ENCODE data around the gene DTNB. TPM values are rescaled to one million over a fixed set of nuclear protein-coding genes. Genes with fewer than 3 reads are reported as not detected.

DTNB gene
- total and polyA plus RNA-seq, 2 experiments from 2014 or later: 10.3 to 13.9 TPM

GRCh38 chr2:25566094-25566493 is 107.3 kb downstream of the DTNB start:
- no peak for DNase-seq (ENCODE audit: low spot score)
- Histone ChIP-seq H3K9me2 (replicated peaks; ENCODE audit: insufficient read depth) (no peaks in the 10 kb centered on the region), H3K4me2 (no peak overlapping the region), H3K27ac (no peak overlapping the region), H3K4me1 (ENCODE audit: insufficient read depth) (no peaks in the 10 kb centered on the region), H3K79me2 (no peaks in the 10 kb centered on the region), H3K36me3 (replicated peaks; ENCODE audit: insufficient read depth, low read depth) (no peaks in the 10 kb centered on the region), H3K9me3 (ENCODE audit: low read depth) (no peaks in the 10 kb centered on the region), H4K20me1 (ENCODE audit: insufficient read depth, poor library complexity, severe bottlenecking) (no peaks in the 10 kb centered on the region), H3K27me3 (no peaks in the 10 kb centered on the region), H2AFZ (no peak overlapping the region), H3K4me3 (no peak overlapping the region)
- WGBS (ENCODE audit: low lambda C conversion rate, missing lambda C conversion rate): 82% methylated on average over 6 of the region's 6 CpGs
- no peak for TF ChIP-seq CTCF (IDR thresholded peaks at IDR 0.05; ENCODE audit: poor library complexity)
- no peak for TF ChIP-seq EZH2phosphoT487 (IDR thresholded peaks at IDR 0.05; ENCODE audit: low read depth, severe bottlenecking, unreplicated experiment)
- no peak for TF ChIP-seq EZH2 (IDR thresholded peaks at IDR 0.05; ENCODE audit: borderline replicate concordance)

- Histone ChIP-seq H3K36me3 (replicated peaks; ENCODE audit: insufficient read depth, low read depth) (no peaks in the 10 kb centered on the region), H3K9me3 (ENCODE audit: low read depth) (no peaks in the 10 kb centered on the region), H3K4me2 (no peak overlapping the region), H3K79me2 (no peaks in the 10 kb centered on the region), H3K4me1 (ENCODE audit: insufficient read depth) (no peaks in the 10 kb centered on the region), H2AFZ (no peak overlapping the region), H4K20me1 (ENCODE audit: insufficient read depth, poor library complexity, severe bottlenecking) (no peaks in the 10 kb centered on the region), H3K4me3 (no peak overlapping the region), H3K9me2 (replicated peaks; ENCODE audit: insufficient read depth) (no peaks in the 10 kb centered on the region), H3K27ac (no peak overlapping the region), H3K27me3 (no peaks in the 10 kb centered on the region)
- 93% methylated on average over 5 of the region's 5 CpGs for WGBS (ENCODE audit: low lambda C conversion rate, missing lambda C conversion rate)
- no peak for TF ChIP-seq EZH2 (IDR thresholded peaks at IDR 0.05; ENCODE audit: borderline replicate concordance)
- no peak for TF ChIP-seq EZH2phosphoT487 (IDR thresholded peaks at IDR 0.05; ENCODE audit: low read depth, severe bottlenecking, unreplicated experiment)
- no peak for TF ChIP-seq CTCF (IDR thresholded peaks at IDR 0.05; ENCODE audit: poor library complexity)
- no peak for DNase-seq (ENCODE audit: low spot score)
Measured at GRCh38 chr2:25561136-25561850, 112.1 kb downstream of the DTNB start.

- DNase-seq (ENCODE audit: low spot score): no peak
- Histone ChIP-seq H3K4me1 (ENCODE audit: insufficient read depth) (no peaks in the 10 kb centered on the region), H2AFZ (no peak overlapping the region), H3K79me2 (no peaks in the 10 kb centered on the region), H3K27me3 (no peaks in the 10 kb centered on the region), H4K20me1 (ENCODE audit: insufficient read depth, poor library complexity, severe bottlenecking) (no peaks in the 10 kb centered on the region), H3K27ac (no peak overlapping the region), H3K9me2 (replicated peaks; ENCODE audit: insufficient read depth) (no peaks in the 10 kb centered on the region), H3K36me3 (replicated peaks; ENCODE audit: insufficient read depth, low read depth) (no peaks in the 10 kb centered on the region), H3K4me3 (no peak overlapping the region), H3K9me3 (ENCODE audit: low read depth) (no peaks in the 10 kb centered on the region), H3K4me2 (no peak overlapping the region)
- TF ChIP-seq CTCF (IDR thresholded peaks at IDR 0.05; ENCODE audit: poor library complexity) (no peak), EZH2 (IDR thresholded peaks at IDR 0.05; ENCODE audit: borderline replicate concordance) (no peak), EZH2phosphoT487 (IDR thresholded peaks at IDR 0.05; ENCODE audit: low read depth, severe bottlenecking, unreplicated experiment) (no peak)
- 94% methylated on average over 10 of the region's 10 CpGs for WGBS (ENCODE audit: low lambda C conversion rate, missing lambda C conversion rate)
Measured at GRCh38 chr2:25559148-25559547, 114.2 kb downstream of the DTNB start.
